Right lobe of liver (tissue), 4 donors: ENCODE data around the gene AK9.

ENCODE experiments used
- CTCF ChIP-seq, 4 donors: fragments of 200-600 bp in 3 of 4; fragments of 450-650 bp in 1 of 4; IDR thresholded peaks; one replicate each; pipeline versions ENCODE4 v1.5.1 to v1.8.0; 2016 to 2022; ENCODE audit warnings: antibody characterized with exemption in 4 of 4, mild to moderate bottlenecking in 2 of 4
- POLR2A ChIP-seq: fragments of 450-650 bp; IDR thresholded peaks from one replicate; pipeline ENCODE4 v1.6.1; 2017; ENCODE audit warnings: antibody characterized with exemption, mild to moderate bottlenecking
- donor health status: DM: no; HTN: no; CAD: no.
- donor health status: DM: no; HTN: no; CAD: no.
- donor health status: DM: no; HTN: yes; CAD: no.

GRCh38 chr6:109722564-109723254 lies 31.7 kb upstream of the AK9 start:
- TF ChIP-seq CTCF (IDR thresholded peaks at IDR 0.05) (no peak), POLR2A (no peak)
